HL-60/S4 treated with phorbol 12-myristate 13-acetate at 8.2 ng/mL for 4 days and 3 days (cell line): Measurements from ENCODE around the gene SPATA2.

ENCODE experiments used
- in situ Hi-C: fragments of 300-500 bp; cut with MboI; formaldehyde crosslinking; loops from 2 replicates; pipeline ENCODE4 v1.15.0; 2022; ENCODE audit warnings: low sequenced_read_pairs

The SPATA2 gene

GRCh38 chr20:49887251-49888211, 27.8 kb downstream of the SPATA2 start:
- in situ Hi-C loops: loop anchor here (25.0 kb wide), 1 partner anchor 550 kb away; no protein-coding TSS in a partner anchor

DNA sequence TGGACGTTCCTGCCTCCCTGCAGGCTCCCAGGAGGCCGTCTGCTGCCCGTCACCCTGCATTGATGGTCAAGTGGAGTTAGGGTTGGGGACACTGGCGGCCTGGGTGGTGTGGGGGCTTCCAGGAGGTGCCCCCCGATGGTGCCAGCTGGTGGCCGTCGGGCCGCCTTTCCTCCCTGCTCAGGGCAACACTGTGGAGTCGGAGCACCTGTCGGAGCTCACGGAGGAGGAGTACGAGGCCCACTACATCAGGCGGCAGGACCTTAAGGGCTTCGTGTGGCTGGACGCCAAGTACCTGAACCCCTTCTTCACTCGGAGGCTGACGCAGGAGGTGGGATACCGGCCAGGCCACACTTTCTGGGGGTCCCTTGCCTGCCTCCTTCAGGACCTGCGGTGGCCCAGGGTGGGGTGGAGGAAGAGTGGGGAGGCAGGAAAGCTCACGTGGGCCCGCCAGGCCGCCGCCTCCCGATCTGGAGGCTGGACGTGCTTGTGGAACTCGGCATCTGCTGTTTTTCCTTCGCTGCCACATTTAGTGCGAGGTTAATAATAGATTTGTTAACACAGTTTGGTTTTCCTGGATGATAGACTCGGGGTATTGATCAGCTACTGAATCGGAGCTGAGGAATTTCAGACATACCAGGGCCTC, 28.6 kb downstream of the SPATA2 start:
- in situ Hi-C loops: loop anchor here (25.0 kb wide), 1 partner anchor 549 kb away; no protein-coding TSS in a partner anchor

DNA sequence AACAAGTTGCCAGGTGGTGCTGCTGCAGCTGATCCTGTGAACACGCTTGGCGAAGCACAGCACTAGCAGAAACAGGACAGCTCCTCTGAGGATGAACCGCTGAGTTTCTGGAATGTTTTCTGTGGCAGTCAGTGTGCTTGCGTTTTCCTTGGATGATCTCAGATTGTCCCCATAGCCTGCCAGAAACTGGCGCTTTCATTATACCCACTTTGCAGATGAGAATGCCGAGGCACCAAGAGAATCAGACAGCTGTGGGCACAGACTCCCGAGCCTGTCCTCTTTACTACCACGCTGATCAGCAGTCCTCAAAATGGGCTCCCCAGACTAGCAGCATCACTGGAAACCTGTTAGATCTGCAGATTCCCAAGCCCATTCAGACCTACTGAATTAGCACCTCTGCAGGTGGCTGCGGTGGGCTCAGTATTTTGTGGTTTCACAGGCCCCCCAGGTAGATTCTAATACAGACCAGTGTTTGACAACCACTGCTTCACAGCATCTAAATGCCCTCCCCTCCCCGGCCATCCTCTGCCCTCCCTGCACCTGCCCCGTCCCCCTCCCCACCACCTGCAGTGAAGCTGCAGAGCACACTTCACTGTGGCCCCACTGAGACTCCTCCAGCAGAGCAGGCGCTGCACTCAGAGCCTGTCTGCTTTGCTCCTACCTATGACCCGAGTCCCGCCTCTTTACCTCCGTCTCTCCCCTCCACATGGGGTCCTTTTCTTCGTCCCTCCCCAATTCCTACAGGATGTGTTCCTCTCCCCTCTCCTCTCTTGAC, 29.6 kb downstream of the SPATA2 start:
- in situ Hi-C loops: loop anchor here (25.0 kb wide), 1 partner anchor 548 kb away; no protein-coding TSS in a partner anchor

- in situ Hi-C loops: loop anchor here (25.0 kb wide), 1 partner anchor 546 kb away; no protein-coding TSS in a partner anchor
These were observed 32.0 kb downstream of the SPATA2 start for GRCh38 chr20:49883246-49883802.

GRCh38 chr20:49882171-49882970, 33.0 kb downstream of the SPATA2 start:
- in situ Hi-C loops: loop anchor here (25.0 kb wide), 1 partner anchor 545 kb away; no protein-coding TSS in a partner anchor

DNA sequence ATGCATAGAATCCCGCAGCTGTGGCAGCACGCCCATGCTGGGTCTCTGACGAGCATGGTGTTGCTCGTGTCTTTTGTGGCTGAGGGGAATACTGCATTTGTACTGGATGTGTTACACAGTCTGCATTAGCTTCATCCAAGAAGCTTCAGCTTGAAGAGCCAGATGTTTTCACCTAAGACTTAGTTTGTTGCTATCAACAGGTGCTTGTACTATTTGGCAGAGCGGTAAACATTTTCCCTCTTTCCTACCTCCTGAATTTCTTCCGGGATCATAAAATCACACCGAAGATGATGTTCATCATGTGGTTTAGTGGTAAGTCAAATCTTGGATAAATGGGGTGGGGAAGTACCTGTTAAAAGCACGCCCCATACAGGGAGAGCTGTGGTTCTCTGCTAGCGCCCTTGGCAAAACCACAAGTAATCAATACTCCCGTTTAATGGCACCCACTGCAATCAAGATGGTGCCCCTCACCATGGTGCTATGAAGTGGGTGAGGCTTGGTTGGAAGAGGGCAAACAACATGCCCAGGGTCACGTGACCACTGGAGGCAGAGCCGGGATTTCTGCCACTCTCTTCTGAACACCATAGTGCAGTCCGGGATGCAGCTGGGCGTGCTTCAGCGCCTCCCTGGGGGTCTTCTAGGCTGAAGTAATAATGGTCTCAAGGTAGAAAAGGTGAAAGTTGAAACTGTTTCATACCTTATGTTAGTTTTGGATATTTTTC, 34.4 kb downstream of the SPATA2 start:
- in situ Hi-C loops: loop anchor here (25.0 kb wide), 1 partner anchor 544 kb away; no protein-coding TSS in a partner anchor

DNA sequence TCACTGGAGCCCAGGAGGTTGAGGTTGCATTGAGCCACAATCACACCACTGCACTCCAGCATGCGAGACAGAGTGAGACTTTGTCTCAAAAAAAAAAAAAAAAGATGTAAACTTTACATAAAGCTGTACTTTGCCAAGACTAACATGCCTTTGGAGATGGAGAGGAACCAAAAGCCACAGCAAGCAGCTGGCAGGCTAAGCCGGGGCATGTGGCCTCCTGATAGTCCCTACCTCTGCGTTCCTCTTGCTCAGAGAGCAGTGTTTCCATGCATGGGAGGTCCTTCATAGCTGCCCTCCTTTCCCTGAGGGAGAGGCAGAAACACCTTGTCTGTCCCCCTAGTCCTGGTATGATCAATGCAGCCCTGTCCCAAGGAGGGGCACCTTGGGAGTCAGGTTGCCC, 35.2 kb downstream of the SPATA2 start:
- in situ Hi-C loops: loop anchor here (25.0 kb wide), 1 partner anchor 543 kb away; no protein-coding TSS in a partner anchor

DNA sequence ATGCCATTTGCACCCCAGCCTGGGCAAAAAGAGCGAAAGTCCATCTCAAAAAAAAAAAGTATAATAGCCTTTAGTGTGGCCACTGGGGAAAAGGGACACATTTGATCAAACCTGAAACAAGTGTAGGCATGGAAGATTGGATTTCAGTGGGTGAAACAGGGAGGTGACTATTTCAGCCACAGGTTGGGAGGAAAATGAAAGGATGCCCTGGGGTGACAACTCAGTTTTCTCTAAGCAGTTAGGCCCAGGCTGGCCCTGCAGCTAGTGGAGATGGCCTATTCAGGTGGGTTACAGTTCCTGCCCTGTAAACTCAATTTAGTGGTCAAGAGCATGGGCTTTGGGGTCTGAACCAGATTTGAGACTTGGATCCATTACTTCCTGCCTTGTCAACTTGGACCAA, 36.4 kb downstream of the SPATA2 start:
- in situ Hi-C loops: loop anchor here (25.0 kb wide), 1 partner anchor 542 kb away; no protein-coding TSS in a partner anchor

DNA sequence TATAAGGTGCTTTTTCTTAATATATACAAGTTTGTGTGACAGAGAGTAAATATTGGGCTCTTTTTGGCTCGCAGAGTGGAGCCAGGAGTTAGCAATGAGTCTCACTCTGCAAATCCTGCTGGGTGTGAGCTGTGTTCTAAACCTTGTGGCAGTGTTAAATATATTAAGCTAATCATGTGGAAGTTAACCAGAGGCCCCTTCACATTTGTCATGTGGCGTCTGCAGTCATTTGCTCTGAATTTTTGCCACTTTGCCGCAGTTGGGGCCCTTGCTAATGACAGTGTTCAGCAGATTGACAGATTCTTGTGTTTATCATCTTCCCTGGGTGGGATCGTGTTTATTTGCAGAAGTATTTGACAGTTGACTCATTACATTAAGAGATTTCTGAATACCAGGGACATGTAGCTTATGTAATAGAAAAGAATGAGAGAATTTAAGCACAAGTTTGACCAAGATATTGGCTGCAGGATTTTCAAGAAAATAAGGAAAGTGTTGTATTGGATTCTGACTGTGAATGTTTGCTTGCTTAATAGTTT, 37.9 kb downstream of the SPATA2 start:
- in situ Hi-C loops: loop anchor here (25.0 kb wide), 1 partner anchor 540 kb away; no protein-coding TSS in a partner anchor

DNA sequence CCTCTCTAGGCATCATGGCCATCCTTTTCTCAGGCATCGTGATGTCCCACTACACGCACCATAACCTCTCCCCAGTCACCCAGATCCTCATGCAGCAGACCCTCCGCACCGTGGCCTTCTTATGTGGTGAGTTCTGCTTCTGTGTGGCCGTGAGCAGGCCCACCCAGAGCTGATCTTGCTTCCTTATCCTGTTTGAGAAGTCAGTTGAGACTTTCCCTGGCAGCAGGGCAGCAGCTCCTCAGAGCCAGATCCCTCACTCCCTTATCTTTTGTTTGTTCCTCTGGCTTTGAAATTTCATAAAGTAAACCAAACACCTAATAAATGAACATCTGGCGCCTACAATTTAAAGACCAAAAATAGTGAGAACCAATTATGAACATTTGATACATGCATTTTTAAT, 40.6 kb downstream of the SPATA2 start:
- in situ Hi-C loops: loop anchor here (25.0 kb wide), 1 partner anchor 537 kb away; no protein-coding TSS in a partner anchor

- in situ Hi-C loops: no loop called here
These were observed 43.3 kb downstream of the SPATA2 start for GRCh38 chr20:49872056-49872455.

DNA sequence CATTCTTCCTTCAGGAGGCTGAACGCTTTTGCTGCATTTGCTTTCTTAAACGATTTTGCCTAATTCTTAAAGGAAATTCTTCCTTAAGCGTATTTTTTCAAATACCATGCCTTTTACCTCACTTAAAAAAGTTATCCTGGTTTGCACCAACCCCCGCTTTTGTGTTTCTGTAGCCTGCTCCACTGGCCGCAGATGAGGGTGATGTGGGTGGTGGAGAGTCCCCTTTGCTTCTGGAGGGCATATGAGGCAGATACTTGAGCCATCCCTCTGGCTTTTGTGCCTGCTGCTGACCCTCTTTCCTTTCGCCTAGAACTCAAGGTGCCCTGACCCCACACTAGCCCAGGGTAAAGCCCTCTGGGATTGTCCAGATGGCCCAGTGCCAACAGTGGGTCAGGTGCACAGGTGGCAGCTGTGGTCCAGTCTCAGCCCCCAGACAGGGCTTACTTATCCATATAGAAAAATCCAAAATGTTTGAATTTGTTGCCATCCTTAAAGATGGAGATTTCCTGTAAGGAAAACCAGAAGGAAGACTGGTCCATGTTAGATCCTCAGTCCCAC, 43.9 kb downstream of the SPATA2 start:
- in situ Hi-C loops: no loop called here

GRCh38 chr20:49870261-49870660, 45.1 kb downstream of the SPATA2 start:
- in situ Hi-C loops: no loop called here

GRCh38 chr20:49868964-49869363, 46.4 kb downstream of the SPATA2 start:
- in situ Hi-C loops: no loop called here

GRCh38 chr20:49868538-49868937, 46.8 kb downstream of the SPATA2 start:
- in situ Hi-C loops: no loop called here

- in situ Hi-C loops: no loop called here
These were observed 47.7 kb downstream of the SPATA2 start for GRCh38 chr20:49867453-49868215.

DNA sequence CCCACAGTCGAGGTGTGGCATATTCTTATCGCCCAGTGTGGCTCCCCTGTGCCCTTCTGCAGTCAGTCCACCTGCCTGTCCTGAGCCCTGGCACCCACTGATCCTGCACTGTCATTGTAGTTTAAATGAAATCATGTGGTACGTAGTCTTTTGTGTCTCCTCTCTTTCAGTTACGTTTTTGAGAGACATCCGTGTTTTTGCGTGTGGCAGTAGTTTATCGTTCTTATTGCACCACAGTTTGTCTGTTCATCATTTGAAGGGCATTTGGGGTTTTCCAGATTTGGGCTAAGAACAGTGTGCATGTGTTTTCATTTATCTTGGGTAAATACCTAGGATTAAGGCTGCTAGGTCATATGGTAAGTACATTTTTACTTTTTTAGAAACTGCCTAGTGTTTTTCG, 49.3 kb downstream of the SPATA2 start:
- in situ Hi-C loops: no loop called here
